Parathyroid adenoma (tissue), 2 donors: ENCODE measurements around the gene PRSS23.

Experiments used
- H2AFZ ChIP-seq: fragments of 300-600 bp; sonication (generic); one replicate; pipeline ENCODE4 v1.7.0; 2017; ENCODE audit warnings: antibody characterized with exemption, mild to moderate bottlenecking
- H3K27ac ChIP-seq: fragments of 300-600 bp; sonication (generic); one replicate; pipeline ENCODE4 v1.7.0; 2017
- H3K27me3 ChIP-seq: fragments of 300-600 bp; sonication (generic); one replicate; pipeline ENCODE4 v1.7.0; 2017; ENCODE audit warnings: low read length; ENCODE audit not compliant: control insufficient read depth, insufficient read depth
- H3K36me3 ChIP-seq: fragments of 300-600 bp; sonication (generic); one replicate; pipeline ENCODE4 v1.7.0; 2017; ENCODE audit warnings: low read length; ENCODE audit not compliant: control insufficient read depth, insufficient read depth
- H3K4me1 ChIP-seq: fragments of 300-600 bp; sonication (generic); one replicate; pipeline ENCODE4 v1.7.0; 2017; ENCODE audit warnings: control low read depth
- H3K4me2 ChIP-seq: fragments of 300-600 bp; sonication (generic); one replicate; pipeline ENCODE4 v1.7.0; 2017; ENCODE audit warnings: low read length
- H3K4me3 ChIP-seq: fragments of 300-600 bp; sonication (generic); one replicate; pipeline ENCODE4 v1.7.0; 2017; ENCODE audit warnings: low read depth, low read length
- H3K79me2 ChIP-seq: fragments of 300-600 bp; sonication (generic); one replicate; pipeline ENCODE4 v1.7.0; 2017; ENCODE audit warnings: control low read depth
- H3K9ac ChIP-seq: fragments of 300-600 bp; sonication (generic); one replicate; pipeline ENCODE4 v1.7.0; 2017; ENCODE audit warnings: mild to moderate bottlenecking
- H3K9me3 ChIP-seq: fragments of 300-600 bp; sonication (generic); one replicate; pipeline ENCODE4 v1.7.0; 2017; ENCODE audit warnings: low read length; ENCODE audit not compliant: control insufficient read depth
- CTCF ChIP-seq: fragments of 300-600 bp; sonication (generic); IDR thresholded peaks from one replicate; pipeline ENCODE4 v1.7.0; 2017; ENCODE audit warnings: antibody characterized with exemption, mild to moderate bottlenecking
- donor health status: primary hyperparathyroidism.

The PRSS23 gene

GRCh38 chr11:86782742-86783141, 17.6 kb upstream of the PRSS23 start:
- H3K27me3 ChIP-seq, result no peaks in the 10 kb centered on the region
- TF ChIP-seq CTCF, result no peak
- no peaks in the 10 kb centered on the region for H3K79me2 ChIP-seq
- no peak overlapping the region for H2AFZ ChIP-seq
- no peak overlapping the region for H3K9ac ChIP-seq
- no peaks in the 10 kb centered on the region for H3K36me3 ChIP-seq
- H3K27ac ChIP-seq, result no peak overlapping the region
- H3K4me3 ChIP-seq, result no peak overlapping the region
- no peaks in the 10 kb centered on the region for H3K4me1 ChIP-seq
- H3K4me2 ChIP-seq, result no peak overlapping the region
- H3K9me3 ChIP-seq, result no peaks in the 10 kb centered on the region

GRCh38 chr11:86783661-86784060, 16.7 kb upstream of the PRSS23 start:
- H3K36me3 ChIP-seq, result no peaks in the 10 kb centered on the region
- no peak overlapping the region for H2AFZ ChIP-seq
- H3K79me2 ChIP-seq, result no peaks in the 10 kb centered on the region
- TF ChIP-seq CTCF, result no peak
- no peaks in the 10 kb centered on the region for H3K4me1 ChIP-seq
- H3K9ac ChIP-seq, result no peak overlapping the region
- H3K4me3 ChIP-seq, result no peak overlapping the region
- H3K27ac ChIP-seq, result no peak overlapping the region
- no peaks in the 10 kb centered on the region for H3K9me3 ChIP-seq
- no peaks in the 10 kb centered on the region for H3K27me3 ChIP-seq
- no peak overlapping the region for H3K4me2 ChIP-seq

- no peak for TF ChIP-seq CTCF
Measured at GRCh38 chr11:86784241-86784681, 16.1 kb upstream of the PRSS23 start.

GRCh38 chr11:86785576-86785975, 14.8 kb upstream of the PRSS23 start:
- Histone ChIP-seq H2AFZ (no peak overlapping the region), H3K4me3 (no peak overlapping the region), H3K79me2 (no peaks in the 10 kb centered on the region), H3K27ac (no peak overlapping the region), H3K4me2 (no peak overlapping the region), H3K4me1 (peaks cover 4% of the 10 kb centered on the region), H3K36me3 (no peaks in the 10 kb centered on the region), H3K9me3 (no peaks in the 10 kb centered on the region), H3K9ac (no peak overlapping the region), H3K27me3 (no peaks in the 10 kb centered on the region)
- no peak for TF ChIP-seq CTCF

More at GRCh38 chr11:86784241-86784681, 16.1 kb upstream of the PRSS23 start:
- no peak overlapping the region for H3K4me2 ChIP-seq
- H2AFZ ChIP-seq, result no peak overlapping the region
- H3K79me2 ChIP-seq, result no peaks in the 10 kb centered on the region
- no peak overlapping the region for H3K4me3 ChIP-seq
- H3K9ac ChIP-seq, result no peak overlapping the region
- no peaks in the 10 kb centered on the region for H3K4me1 ChIP-seq
- H3K27ac ChIP-seq, result no peak overlapping the region
- no peaks in the 10 kb centered on the region for H3K9me3 ChIP-seq
- H3K27me3 ChIP-seq, result no peaks in the 10 kb centered on the region
- H3K36me3 ChIP-seq, result no peaks in the 10 kb centered on the region

GRCh38 chr11:86787018-86787536, 13.3 kb upstream of the PRSS23 start:
- Histone ChIP-seq H3K9ac (no peak overlapping the region), H3K4me2 (no peak overlapping the region), H3K4me3 (no peak overlapping the region), H2AFZ (no peak overlapping the region), H3K4me1 (peaks cover 4% of the 10 kb centered on the region), H3K27ac (no peak overlapping the region), H3K9me3 (no peaks in the 10 kb centered on the region), H3K36me3 (no peaks in the 10 kb centered on the region), H3K27me3 (no peaks in the 10 kb centered on the region), H3K79me2 (no peaks in the 10 kb centered on the region)
- no peak for TF ChIP-seq CTCF
